GM10266 (cell line): Measurements from ENCODE around the gene HOXA3.

ENCODE experiments used
- DNase-seq: peaks from one replicate; pipeline ENCODE4 v3.0.0; 2012; ENCODE audit errors: extremely low spot score
- TF ChIP-seq, protein P1 (sequence below): IDR thresholded peaks from 2 replicates; pipeline ENCODE4 v1.5.1; 2012; ENCODE audit warnings: mild to moderate bottlenecking, low read depth; ENCODE audit not compliant: control insufficient read depth, insufficient read depth; ENCODE audit errors: missing control alignments

HOXA3 gene

GRCh38 chr7:27106181-27106900 is 46.0 kb downstream of the HOXA3 start:
- no peak for DNase-seq
- TF ChIP-seq, protein P1, sequence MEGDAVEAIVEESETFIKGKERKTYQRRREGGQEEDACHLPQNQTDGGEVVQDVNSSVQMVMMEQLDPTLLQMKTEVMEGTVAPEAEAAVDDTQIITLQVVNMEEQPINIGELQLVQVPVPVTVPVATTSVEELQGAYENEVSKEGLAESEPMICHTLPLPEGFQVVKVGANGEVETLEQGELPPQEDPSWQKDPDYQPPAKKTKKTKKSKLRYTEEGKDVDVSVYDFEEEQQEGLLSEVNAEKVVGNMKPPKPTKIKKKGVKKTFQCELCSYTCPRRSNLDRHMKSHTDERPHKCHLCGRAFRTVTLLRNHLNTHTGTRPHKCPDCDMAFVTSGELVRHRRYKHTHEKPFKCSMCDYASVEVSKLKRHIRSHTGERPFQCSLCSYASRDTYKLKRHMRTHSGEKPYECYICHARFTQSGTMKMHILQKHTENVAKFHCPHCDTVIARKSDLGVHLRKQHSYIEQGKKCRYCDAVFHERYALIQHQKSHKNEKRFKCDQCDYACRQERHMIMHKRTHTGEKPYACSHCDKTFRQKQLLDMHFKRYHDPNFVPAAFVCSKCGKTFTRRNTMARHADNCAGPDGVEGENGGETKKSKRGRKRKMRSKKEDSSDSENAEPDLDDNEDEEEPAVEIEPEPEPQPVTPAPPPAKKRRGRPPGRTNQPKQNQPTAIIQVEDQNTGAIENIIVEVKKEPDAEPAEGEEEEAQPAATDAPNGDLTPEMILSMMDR = no peak

DNA sequence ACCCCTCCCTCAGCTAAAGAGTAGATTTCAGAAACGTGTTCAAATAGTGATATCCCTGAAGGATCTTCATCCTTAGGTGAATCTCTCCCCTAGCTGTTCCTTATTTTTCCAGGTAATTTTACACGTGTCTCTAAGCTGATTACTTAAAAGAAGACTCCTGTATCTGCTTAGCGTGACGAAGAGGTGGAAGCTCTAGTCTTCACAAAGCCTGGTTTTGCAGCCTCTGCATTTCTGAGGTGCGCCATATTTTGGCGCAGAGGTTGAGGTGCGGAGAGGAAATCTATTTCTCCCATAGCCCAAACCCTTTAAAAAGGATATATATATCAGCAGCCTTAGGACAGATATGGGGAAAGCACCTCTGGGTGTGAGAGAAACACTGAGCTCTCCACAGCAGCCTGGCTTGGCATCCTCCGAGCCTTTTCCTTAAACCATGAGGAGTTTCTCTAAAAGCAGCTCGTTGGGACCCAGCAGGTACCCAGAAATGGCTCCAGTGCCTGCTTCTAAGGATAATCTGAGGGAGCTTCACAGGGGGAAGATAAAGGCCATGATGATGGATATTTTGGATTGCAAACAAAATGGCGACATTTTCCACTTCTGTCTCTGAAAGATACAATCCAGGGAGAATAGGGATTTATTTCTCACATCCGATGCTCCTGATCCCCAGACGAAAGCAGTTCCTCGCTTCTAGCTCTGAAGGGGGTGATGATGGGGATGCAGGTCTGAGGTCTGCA is 46.9 kb downstream of the HOXA3 start:
- TF ChIP-seq, protein P1 = no peak
- no peak for DNase-seq

DNA sequence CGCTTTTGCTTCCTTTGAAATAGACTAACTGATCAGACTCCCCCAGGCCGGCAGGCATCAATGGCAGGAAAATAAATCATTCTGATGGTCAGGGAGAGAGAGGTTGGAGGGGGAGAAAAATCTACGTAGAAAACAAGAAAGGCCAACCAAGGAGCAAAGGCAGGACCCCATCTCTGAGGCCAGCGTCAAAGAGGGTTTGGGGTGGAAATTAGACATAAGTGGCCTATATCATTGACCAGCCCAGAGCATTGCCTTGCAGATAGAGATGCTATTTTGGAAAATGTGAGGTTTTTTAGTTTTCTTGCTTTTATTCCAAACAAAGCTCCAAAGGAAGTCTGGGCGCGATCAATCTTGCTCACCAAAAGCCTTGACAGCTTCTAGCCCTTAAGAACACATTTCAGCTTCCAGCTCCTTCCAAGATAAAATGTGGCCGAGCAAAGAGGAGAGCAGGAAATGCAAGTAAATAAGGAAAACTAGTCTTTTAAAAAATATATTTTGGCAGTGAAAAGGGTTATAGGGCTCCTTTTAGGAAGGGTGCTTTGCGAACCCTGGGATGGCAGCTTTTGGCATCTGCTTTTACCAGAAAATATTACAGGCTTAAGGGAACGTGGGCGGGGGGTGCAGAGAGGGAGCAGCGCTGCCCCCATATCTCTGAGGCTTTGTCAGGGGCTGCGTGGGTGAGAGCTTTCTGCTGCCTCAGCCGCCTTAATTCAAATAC is 47.9 kb downstream of the HOXA3 start:
- DNase-seq = no peak
- TF ChIP-seq, protein P1 = no peak

DNA sequence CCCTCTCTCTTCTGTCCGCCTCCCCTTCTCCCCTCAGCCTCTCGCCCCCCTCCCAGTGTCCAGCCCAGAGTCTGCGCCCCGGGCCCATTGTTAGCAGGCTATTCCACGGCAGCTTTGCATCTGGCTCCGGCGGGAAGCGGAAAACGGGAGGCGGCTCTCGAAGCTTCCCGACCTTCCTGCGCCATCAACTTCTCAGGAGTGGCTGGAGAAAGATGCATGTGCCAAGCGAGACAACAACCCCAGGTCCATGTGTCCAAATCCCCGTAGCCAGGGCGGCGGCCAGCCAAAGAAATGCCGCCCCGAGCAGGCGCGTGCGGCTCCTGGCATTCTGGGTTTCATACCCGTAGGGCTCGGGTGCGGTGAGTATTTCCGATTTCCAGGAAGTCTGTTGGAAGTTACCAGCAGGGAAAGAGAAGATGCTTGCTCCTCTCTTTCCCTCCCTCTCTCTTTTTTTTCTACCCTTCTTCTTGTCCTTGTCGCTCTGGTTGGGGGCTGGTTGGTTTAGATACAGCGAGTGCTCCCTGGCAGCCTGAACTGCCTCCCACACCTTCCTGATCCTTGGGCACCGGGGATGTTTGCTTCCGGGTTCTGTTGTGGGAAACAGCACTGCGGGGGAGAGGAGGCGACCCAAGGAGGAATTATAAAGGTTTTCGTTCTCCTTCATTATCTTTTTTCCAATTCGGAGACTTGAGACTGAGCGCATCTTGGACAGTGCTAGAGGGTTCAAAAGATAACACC is 48.7 kb downstream of the HOXA3 start:
- DNase-seq = no peak
- TF ChIP-seq, protein P1 = no peak

GRCh38 chr7:27102581-27103442 is 49.6 kb downstream of the HOXA3 start, which contains the start of gene HOXA2:
HOXA2 (minus strand) TSS chr7:27102683; CDS start chr7:27102500, 183 bp downstream.
- DNase-seq = no peak
- TF ChIP-seq, protein P1 = no peak

DNA sequence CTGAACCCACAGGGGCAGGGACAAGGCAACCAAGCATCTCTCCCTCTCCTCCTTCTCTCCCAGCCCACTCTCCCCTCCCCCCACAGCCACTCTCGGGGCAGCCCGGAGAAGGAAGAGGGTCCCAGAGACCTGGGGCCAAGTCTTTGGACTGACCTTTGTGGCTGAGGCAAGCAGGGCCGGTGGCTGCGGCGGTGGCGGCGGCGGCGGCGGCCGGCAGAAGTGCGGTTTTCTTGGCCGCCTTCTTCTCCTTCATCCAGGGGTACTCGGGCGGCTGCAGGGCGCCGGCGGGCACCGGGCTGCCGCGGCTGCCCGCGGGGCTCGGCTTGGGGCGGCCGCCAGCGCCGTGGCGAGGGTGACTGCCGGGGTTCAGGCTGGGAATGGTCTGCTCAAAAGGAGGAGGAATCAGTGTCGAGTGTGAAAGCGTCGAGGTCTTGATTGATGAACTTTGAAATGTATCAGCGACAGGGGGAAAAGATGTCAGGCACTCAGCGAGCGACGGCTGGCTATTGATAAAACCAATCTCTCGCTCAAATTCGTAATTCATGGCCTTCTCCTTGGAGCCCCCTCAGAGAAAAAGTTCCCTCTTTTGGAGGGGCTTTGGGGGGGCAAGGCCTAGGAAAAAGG is 50.3 kb downstream of the HOXA3 start:
- TF ChIP-seq, protein P1 = no peak
- DNase-seq = no peak
